ENCODE results near the gene ZDHHC19.

DNA sequence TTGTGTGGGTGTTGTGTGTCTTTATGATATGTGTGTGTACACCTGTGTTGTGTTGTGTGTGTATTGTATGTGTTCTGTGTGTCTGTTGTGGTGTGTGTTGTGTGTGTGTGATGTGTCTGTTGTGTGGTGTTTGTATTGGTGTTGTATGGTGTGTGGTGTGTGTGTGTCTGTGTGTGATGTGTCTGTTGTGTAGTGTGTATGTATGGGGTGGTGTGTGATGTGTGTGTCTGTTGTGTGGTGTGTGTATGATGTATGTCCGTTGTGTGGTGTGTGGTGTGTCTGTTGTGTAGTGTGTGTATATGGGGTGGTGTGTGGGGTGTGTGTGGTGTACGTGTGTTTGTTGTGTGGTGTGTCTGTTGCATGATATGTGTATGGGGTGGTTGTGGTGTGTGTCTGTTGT, 46.6 kb downstream of the ZDHHC19 start:
- TF ChIP-seq, protein P1, sequence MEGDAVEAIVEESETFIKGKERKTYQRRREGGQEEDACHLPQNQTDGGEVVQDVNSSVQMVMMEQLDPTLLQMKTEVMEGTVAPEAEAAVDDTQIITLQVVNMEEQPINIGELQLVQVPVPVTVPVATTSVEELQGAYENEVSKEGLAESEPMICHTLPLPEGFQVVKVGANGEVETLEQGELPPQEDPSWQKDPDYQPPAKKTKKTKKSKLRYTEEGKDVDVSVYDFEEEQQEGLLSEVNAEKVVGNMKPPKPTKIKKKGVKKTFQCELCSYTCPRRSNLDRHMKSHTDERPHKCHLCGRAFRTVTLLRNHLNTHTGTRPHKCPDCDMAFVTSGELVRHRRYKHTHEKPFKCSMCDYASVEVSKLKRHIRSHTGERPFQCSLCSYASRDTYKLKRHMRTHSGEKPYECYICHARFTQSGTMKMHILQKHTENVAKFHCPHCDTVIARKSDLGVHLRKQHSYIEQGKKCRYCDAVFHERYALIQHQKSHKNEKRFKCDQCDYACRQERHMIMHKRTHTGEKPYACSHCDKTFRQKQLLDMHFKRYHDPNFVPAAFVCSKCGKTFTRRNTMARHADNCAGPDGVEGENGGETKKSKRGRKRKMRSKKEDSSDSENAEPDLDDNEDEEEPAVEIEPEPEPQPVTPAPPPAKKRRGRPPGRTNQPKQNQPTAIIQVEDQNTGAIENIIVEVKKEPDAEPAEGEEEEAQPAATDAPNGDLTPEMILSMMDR (conservative IDR thresholded peaks at IDR 0.05 in 1 of 2, IDR thresholded peaks at IDR 0.05 in 1 of 2; ENCODE audit: low read depth in 1 of 2, low read length in 2 of 2), result no peak
- no peak for TF ChIP-seq EZH2 (IDR thresholded peaks at IDR 0.05; ENCODE audit: low read length, missing control alignments)
